ENCODE data around the gene TMEM154.

GRCh38 chr4:152667781-152668180 lies 12.0 kb downstream of the TMEM154 start:
- TF ChIP-seq CTCF (IDR thresholded peaks at IDR 0.05) (no peak), POLR2A (IDR thresholded peaks at IDR 0.05) (no peak)

Measured in uterus (tissue), 2 donors.